Testis (tissue), 2 donors: ENCODE measurements around the gene RAB3A.

Experiments used
- CTCF ChIP-seq, 3 experiments: fragments of 450-650 bp in 2 of 3; fragments of 200-600 bp in 1 of 3; sonication (generic) in 1 of 3; IDR thresholded peaks; one replicate each; pipeline ENCODE4 v1.5.1; 2016 to 2019; ENCODE audit warnings: antibody characterized with exemption in 3 of 3, mild to moderate bottlenecking in 2 of 3, moderate library complexity in 1 of 3
- POLR2A ChIP-seq: fragments of 450-650 bp; IDR thresholded peaks from one replicate; pipeline ENCODE4 v1.6.1; 2017; ENCODE audit warnings: antibody characterized with exemption, mild to moderate bottlenecking, moderate library complexity

- no peak for TF ChIP-seq CTCF (IDR thresholded peaks at IDR 0.05)
- TF ChIP-seq POLR2A: no peak
Measured at GRCh38 chr19:18229915-18230314, 26.1 kb upstream of the RAB3A start.
